K562 (cell line): ENCODE measurements around the gene ARHGAP22. TPM values are rescaled to one million over a fixed set of nuclear protein-coding genes. Genes with fewer than 3 reads are reported as not detected.

ENCODE experiments used
- ATF3 ChIP-seq, 2 experiments: fragments of 450-650 bp in 1 of 2; sonication (generic) in 1 of 2; formaldehyde crosslinking in 1 of 2; IDR thresholded peaks in 1 of 2; conservative IDR thresholded peaks in 1 of 2; 2 replicates each; pipeline versions ENCODE4 v1.6.1 to v1.8.1; 2016 to 2023; ENCODE audit warnings: mild to moderate bottlenecking in 2 of 2, moderate library complexity in 2 of 2, inconsistent platforms in 1 of 2, missing genetic modification reagents in 1 of 2
- ATF4 ChIP-seq: fragments of 450-650 bp; formaldehyde crosslinking; IDR thresholded peaks from 2 replicates; pipeline ENCODE4 v1.4.0; 2022; ENCODE audit warnings: mild to moderate bottlenecking, moderate library complexity
- ESRRB ChIP-seq: fragments of 250-450 bp; sonication (Bioruptor Pico); IDR thresholded peaks from 2 replicates; pipeline ENCODE4 v1.5.0; 2020; ENCODE audit warnings: mild to moderate bottlenecking, moderate library complexity, borderline replicate concordance
- FOXK1 ChIP-seq: sonication (generic); formaldehyde crosslinking; IDR thresholded peaks from 2 replicates; pipeline ENCODE4 v1.8.0; 2022; ENCODE audit warnings: missing genetic modification reagents, mild to moderate bottlenecking, borderline replicate concordance
- FUS ChIP-seq: fragments of 200-400 bp; formaldehyde crosslinking; optimal IDR thresholded peaks from 2 replicates; pipeline ENCODE3; 2017; ENCODE audit warnings: low read depth, low read length
- MXI1 ChIP-seq: IDR thresholded peaks from 2 replicates; pipeline ENCODE4 v1.6.1; 2011; ENCODE audit warnings: low read depth, mild to moderate bottlenecking, improper control_type of control experiment, low read length
- PHF8 ChIP-seq: fragments of 200-600 bp; sonication (generic); IDR thresholded peaks from 2 replicates; pipeline ENCODE4 v1.6.1; 2012; ENCODE audit warnings: mixed run types, mild to moderate bottlenecking, inconsistent platforms, low read length, moderate library complexity, borderline replicate concordance
- PRMT5 ChIP-seq: sonication (generic); formaldehyde crosslinking; IDR thresholded peaks from 2 replicates; pipeline ENCODE4 v1.5.0; 2020; ENCODE audit warnings: missing genetic modification reagents
- SPI1 ChIP-seq: IDR thresholded peaks from 2 replicates; pipeline ENCODE4 v1.6.1; 2011; ENCODE audit warnings: low read depth, low read length, control low read depth, borderline replicate concordance
- STAG1 ChIP-seq: sonication (generic); formaldehyde crosslinking; IDR thresholded peaks from 2 replicates; pipeline ENCODE4 v1.5.0; 2020; ENCODE audit warnings: missing genetic modification reagents, borderline replicate concordance
- TEAD1 ChIP-seq, 2 experiments: fragments of 450-650 bp in 1 of 2; sonication (generic) in 1 of 2; formaldehyde crosslinking; IDR thresholded peaks; 2 replicates each; pipeline versions ENCODE4 v1.4.0 to v1.8.0; 2020 to 2022; ENCODE audit warnings: mild to moderate bottlenecking in 2 of 2, missing genetic modification reagents in 1 of 2
- XRCC5 ChIP-seq: fragments of 200-400 bp; formaldehyde crosslinking; IDR thresholded peaks from 2 replicates; pipeline ENCODE4 v1.6.1; 2017; ENCODE audit warnings: low read depth, mild to moderate bottlenecking, low read length
- ZFP1 ChIP-seq: fragments of 450-650 bp; formaldehyde crosslinking; IDR thresholded peaks from 2 replicates; pipeline ENCODE4 v1.4.0; 2020; ENCODE audit warnings: mild to moderate bottlenecking, mixed read lengths
- ZNF165 ChIP-seq: fragments of 250-450 bp; sonication (Bioruptor Pico); IDR thresholded peaks from 2 replicates; pipeline ENCODE4 v1.4.0; 2020; ENCODE audit warnings: borderline replicate concordance
- ZNF77 ChIP-seq: fragments of 250-450 bp; sonication (Bioruptor Pico); IDR thresholded peaks from 2 replicates; pipeline ENCODE4 v1.5.0; 2020
- polyA plus RNA-seq, 8 experiments: library from polyadenylated mRNA; depleted of rRNA in 4 of 8; stranded (reverse) in 5 of 8; unstranded in 3 of 8; fragments of >200 nt; fragmentation: Nextera tagmentation in 2 of 8; fragmentation: Illumina TruSeq in 1 of 8; extraction: Ambion mirVana in 2 of 8; extraction: Trizol in 1 of 8; gene quantifications; 2 replicates each; pipeline versions ENCODE4 v1.2.1 to v1.2.3, GENCODE V29; 2011 to 2014; ENCODE audit warnings: inconsistent platforms in 1 of 8, missing spikeins in 1 of 8
- total RNA-seq, 7 experiments: library from RNA; depleted of rRNA in 6 of 7; stranded (reverse); fragments of >200 nt in 6 of 7; fragmentation: Illumina TruSeq in 2 of 7; extraction: Trizol in 2 of 7; gene quantifications; 2 replicates each; pipeline versions ENCODE4 v1.2.1 to v1.2.3, GENCODE V29; 2011 to 2021; ENCODE audit warnings: low replicate concordance in 1 of 7
- TF ChIP-seq, protein P1 (sequence below), 2 experiments: fragments of 450-650 bp in 1 of 2; sonication (generic) in 1 of 2; formaldehyde crosslinking in 1 of 2; IDR thresholded peaks; 2 replicates each; pipeline versions ENCODE4 v1.7.1 to v1.9.0; 2016 to 2022; ENCODE audit warnings: inconsistent platforms in 1 of 2, mild to moderate bottlenecking in 1 of 2, missing genetic modification reagents in 1 of 2

Gene ARHGAP22
- total and polyA plus RNA-seq, 9 of the 15 experiments (the other 6 are each of a cell fraction or from before 2014, with no cell fraction given): 1.3 to 28.1 (median 12.7) TPM

- TF ChIP-seq, protein P1, sequence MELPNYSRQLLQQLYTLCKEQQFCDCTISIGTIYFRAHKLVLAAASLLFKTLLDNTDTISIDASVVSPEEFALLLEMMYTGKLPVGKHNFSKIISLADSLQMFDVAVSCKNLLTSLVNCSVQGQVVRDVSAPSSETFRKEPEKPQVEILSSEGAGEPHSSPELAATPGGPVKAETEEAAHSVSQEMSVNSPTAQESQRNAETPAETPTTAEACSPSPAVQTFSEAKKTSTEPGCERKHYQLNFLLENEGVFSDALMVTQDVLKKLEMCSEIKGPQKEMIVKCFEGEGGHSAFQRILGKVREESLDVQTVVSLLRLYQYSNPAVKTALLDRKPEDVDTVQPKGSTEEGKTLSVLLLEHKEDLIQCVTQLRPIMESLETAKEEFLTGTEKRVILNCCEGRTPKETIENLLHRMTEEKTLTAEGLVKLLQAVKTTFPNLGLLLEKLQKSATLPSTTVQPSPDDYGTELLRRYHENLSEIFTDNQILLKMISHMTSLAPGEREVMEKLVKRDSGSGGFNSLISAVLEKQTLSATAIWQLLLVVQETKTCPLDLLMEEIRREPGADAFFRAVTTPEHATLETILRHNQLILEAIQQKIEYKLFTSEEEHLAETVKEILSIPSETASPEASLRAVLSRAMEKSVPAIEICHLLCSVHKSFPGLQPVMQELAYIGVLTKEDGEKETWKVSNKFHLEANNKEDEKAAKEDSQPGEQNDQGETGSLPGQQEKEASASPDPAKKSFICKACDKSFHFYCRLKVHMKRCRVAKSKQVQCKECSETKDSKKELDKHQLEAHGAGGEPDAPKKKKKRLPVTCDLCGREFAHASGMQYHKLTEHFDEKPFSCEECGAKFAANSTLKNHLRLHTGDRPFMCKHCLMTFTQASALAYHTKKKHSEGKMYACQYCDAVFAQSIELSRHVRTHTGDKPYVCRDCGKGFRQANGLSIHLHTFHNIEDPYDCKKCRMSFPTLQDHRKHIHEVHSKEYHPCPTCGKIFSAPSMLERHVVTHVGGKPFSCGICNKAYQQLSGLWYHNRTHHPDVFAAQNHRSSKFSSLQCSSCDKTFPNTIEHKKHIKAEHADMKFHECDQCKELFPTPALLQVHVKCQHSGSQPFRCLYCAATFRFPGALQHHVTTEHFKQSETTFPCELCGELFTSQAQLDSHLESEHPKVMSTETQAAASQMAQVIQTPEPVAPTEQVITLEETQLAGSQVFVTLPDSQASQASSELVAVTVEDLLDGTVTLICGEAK (IDR thresholded peaks at IDR 0.05): no peak
- TF ChIP-seq, protein P1 (CRISPR knock-in tag; IDR thresholded peaks at IDR 0.05): no peak
- TF ChIP-seq ATF3 (IDR thresholded peaks at IDR 0.05) (no peak), ATF3 (CRISPR knock-in tag; conservative IDR thresholded peaks at IDR 0.05) (no peak), FUS (no peak), ESRRB (CRISPR knock-in tag) (no peak), TEAD1 (CRISPR knock-in tag; IDR thresholded peaks at IDR 0.05) (0 out of 4 replicates have a peak, but pooled peaks of 1 of the 2 experiments have one; percentile 51), ZNF77 (CRISPR knock-in tag) (no peak), SPI1 (peak; percentile 26; the same call in 1 of the 2 replicates), FOXK1 (no peak), ATF4 (CRISPR knock-in tag) (no peak), ZFP1 (no peak), PRMT5 (CRISPR knock-in tag) (no peak), PHF8 (no peak), MXI1 (no peak), STAG1 (no peak), ZNF165 (CRISPR knock-in tag) (no peak), XRCC5 (0 out of 2 replicates have a peak, but pooled peaks have one; percentile 51)
Observed at GRCh38 chr10:48468130-48468790, 136.6 kb downstream of the ARHGAP22 start (continued).
